ENCODE measurements around the gene AIF1.

Gene AIF1

GRCh38 chr6:31620586-31621319 lies 5.7 kb downstream of the AIF1 start, which contains the start of gene PRRC2A:
TSS of gene PRRC2A (plus strand) at chr6:31620715. CDS start at chr6:31622790, 2,075 bp downstream.
- DNase-seq (ENCODE audit: low read depth in 2 of 2): peak in 1 of 2 donors; percentile 93

- DNase-seq (ENCODE audit: low read depth in 2 of 2): no peak
Measured at GRCh38 chr6:31621320-31621939, 6.4 kb downstream of the AIF1 start.

- no peak for DNase-seq (ENCODE audit: low read depth in 2 of 2)
Measured at GRCh38 chr6:31621991-31622390, 7.0 kb downstream of the AIF1 start.

- DNase-seq (ENCODE audit: low read depth in 2 of 2): no peak
Measured at GRCh38 chr6:31622684-31623091, 7.7 kb downstream of the AIF1 start.

- DNase-seq (ENCODE audit: low read depth in 2 of 2): no peak
Measured at GRCh38 chr6:31624070-31624469, 9.0 kb downstream of the AIF1 start.

- no peak for DNase-seq (ENCODE audit: low read depth in 2 of 2)
Measured at GRCh38 chr6:31626952-31627351, 11.9 kb downstream of the AIF1 start.

- no peak for DNase-seq (ENCODE audit: low read depth in 2 of 2)
Measured at GRCh38 chr6:31627690-31628287, 12.8 kb downstream of the AIF1 start.

- DNase-seq (ENCODE audit: low read depth in 2 of 2): no peak
Measured at GRCh38 chr6:31629014-31629413, 14.0 kb downstream of the AIF1 start.

GRCh38 chr6:31630177-31630934 lies 15.3 kb downstream of the AIF1 start:
- no peak for DNase-seq (ENCODE audit: low read depth in 2 of 2)

- DNase-seq (ENCODE audit: low read depth in 2 of 2): no peak
Measured at GRCh38 chr6:31631209-31631608, 16.2 kb downstream of the AIF1 start.

GRCh38 chr6:31631681-31632278 lies 16.7 kb downstream of the AIF1 start:
- DNase-seq (ENCODE audit: low read depth in 2 of 2): no peak

- no peak for DNase-seq (ENCODE audit: low read depth in 2 of 2)
Measured at GRCh38 chr6:31632279-31632946, 17.4 kb downstream of the AIF1 start.

GRCh38 chr6:31633447-31633846 lies 18.4 kb downstream of the AIF1 start:
- no peak for DNase-seq (ENCODE audit: low read depth in 2 of 2)

GRCh38 chr6:31634131-31634530 lies 19.1 kb downstream of the AIF1 start:
- no peak for DNase-seq (ENCODE audit: low read depth in 2 of 2)

- no peak for DNase-seq (ENCODE audit: low read depth in 2 of 2)
Measured at GRCh38 chr6:31634969-31635575, 20.0 kb downstream of the AIF1 start.

- DNase-seq (ENCODE audit: low read depth in 2 of 2): no peak
Measured at GRCh38 chr6:31636698-31637596, 21.9 kb downstream of the AIF1 start.

- no peak for DNase-seq (ENCODE audit: low read depth in 2 of 2)
Measured at GRCh38 chr6:31639043-31639442, 24.0 kb downstream of the AIF1 start.

GRCh38 chr6:31639449-31639861 lies 24.4 kb downstream of the AIF1 start:
- no peak for DNase-seq (ENCODE audit: low read depth in 2 of 2)

- DNase-seq (ENCODE audit: low read depth in 2 of 2): no peak
Measured at GRCh38 chr6:31640612-31641011, 25.6 kb downstream of the AIF1 start.

GRCh38 chr6:31641370-31641769 lies 26.3 kb downstream of the AIF1 start:
- DNase-seq (ENCODE audit: low read depth in 2 of 2): no peak
